ENCODE data around the gene ATOX1. TPM values are rescaled to one million over a fixed set of nuclear protein-coding genes. Genes with fewer than 3 reads are reported as not detected.

Gene ATOX1
- total and polyA plus RNA-seq, 2 donors from 2014 or later, result 83.2 to 611 TPM

DNA sequence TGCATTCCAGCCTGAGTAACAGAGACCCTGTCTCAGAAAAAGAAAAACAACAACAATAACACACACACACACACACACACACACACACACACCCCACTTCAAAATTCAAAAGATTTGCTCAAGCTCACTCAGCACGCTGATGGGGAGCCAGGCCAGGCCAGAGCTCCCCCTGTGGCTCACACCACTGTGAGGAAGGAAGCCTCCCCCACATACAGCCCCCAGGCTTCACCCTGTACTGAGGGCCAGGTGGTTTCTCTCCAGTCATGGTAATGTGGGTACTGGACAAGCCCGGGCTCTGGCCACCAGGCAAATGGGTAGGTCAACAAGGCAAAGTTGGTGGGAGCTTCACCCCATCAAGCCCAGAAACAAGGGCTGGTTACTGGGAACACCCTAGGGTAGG, 19.0 kb downstream of the ATOX1 start:
- FAIRE-seq (no peak), DNase-seq (peak in 4 of 5 donors; percentile 56 to 70 (median 60))
- intact Hi-C loops (cut with DNase I), result no loop called here
- no peak overlapping the region for H3K9ac ChIP-seq (ENCODE audit: low read length in 3 of 3)
- H3K4me3 ChIP-seq (ENCODE audit: low read length in 3 of 3), result no peak overlapping the region
- H3K4me1 ChIP-seq (ENCODE audit: control insufficient read depth in 2 of 3, insufficient read depth in 2 of 3, low read depth in 1 of 3, low read length in 3 of 3), result peaks cover 0 to 2% (median 0%) of the 10 kb centered on the region in 3 donors
- peak overlapping the region in 1 of 2 donors; percentile 24 for H3K27ac ChIP-seq (ENCODE audit: low read depth in 2 of 2, low read length in 2 of 2)
- TF ChIP-seq, protein P1, sequence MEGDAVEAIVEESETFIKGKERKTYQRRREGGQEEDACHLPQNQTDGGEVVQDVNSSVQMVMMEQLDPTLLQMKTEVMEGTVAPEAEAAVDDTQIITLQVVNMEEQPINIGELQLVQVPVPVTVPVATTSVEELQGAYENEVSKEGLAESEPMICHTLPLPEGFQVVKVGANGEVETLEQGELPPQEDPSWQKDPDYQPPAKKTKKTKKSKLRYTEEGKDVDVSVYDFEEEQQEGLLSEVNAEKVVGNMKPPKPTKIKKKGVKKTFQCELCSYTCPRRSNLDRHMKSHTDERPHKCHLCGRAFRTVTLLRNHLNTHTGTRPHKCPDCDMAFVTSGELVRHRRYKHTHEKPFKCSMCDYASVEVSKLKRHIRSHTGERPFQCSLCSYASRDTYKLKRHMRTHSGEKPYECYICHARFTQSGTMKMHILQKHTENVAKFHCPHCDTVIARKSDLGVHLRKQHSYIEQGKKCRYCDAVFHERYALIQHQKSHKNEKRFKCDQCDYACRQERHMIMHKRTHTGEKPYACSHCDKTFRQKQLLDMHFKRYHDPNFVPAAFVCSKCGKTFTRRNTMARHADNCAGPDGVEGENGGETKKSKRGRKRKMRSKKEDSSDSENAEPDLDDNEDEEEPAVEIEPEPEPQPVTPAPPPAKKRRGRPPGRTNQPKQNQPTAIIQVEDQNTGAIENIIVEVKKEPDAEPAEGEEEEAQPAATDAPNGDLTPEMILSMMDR (IDR thresholded peaks at IDR 0.05; ENCODE audit: borderline replicate concordance, extremely low read depth, insufficient read depth), result no peak
- no peaks in the 10 kb centered on the region for H3K9me3 ChIP-seq (ENCODE audit: control insufficient read depth in 2 of 3, insufficient read depth in 1 of 3, low read length in 3 of 3)
- no peaks in the 10 kb centered on the region for H3K27me3 ChIP-seq (ENCODE audit: control insufficient read depth, insufficient read depth, low read length)
- peaks cover 0 to 4% (median 0%) of the 10 kb centered on the region in 3 donors for H3K36me3 ChIP-seq (ENCODE audit: control insufficient read depth in 2 of 3, insufficient read depth in 3 of 3, low read length in 3 of 3)

DNA sequence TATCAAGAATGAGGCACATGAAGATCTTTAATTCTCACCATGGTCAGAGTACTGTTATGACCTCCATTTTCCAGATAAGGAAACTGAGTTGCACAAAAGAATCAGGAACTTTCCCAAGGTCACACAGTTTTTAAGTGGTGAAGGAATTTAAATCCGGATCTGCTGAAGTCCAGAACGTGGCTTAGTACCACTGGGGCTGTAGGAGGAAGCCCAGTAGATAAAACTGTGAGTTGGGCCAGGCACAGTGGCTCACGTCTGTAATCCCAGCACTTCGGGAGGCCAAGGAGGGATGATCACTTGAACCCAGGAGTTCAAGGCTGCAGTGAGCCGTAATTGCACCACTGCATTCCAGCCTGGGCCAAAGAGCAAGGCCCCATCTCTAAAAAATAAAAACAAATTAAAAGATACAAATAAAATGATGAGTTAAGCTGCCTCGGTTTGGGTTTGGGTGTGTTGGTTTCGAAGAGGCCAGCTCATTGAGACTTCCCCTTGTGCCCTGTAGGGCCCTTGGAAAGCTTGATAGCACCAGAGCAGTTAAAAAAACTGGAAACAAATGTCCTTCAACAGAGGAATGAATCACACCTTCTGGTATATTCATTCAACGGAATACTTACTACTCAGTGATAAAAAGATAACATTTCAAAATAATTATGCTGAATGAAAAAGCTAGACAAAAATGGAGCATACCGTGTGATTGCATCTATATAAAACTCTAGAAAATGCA, 20.1 kb downstream of the ATOX1 start:
- Histone ChIP-seq H3K4me1 (ENCODE audit: control insufficient read depth in 2 of 3, insufficient read depth in 2 of 3, low read depth in 1 of 3, low read length in 3 of 3) (peaks cover 0 to 2% (median 0%) of the 10 kb centered on the region in 3 donors), H3K9ac (ENCODE audit: low read length in 3 of 3) (no peak overlapping the region), H3K27ac (ENCODE audit: low read depth in 2 of 2, low read length in 2 of 2) (no peak overlapping the region), H3K27me3 (ENCODE audit: control insufficient read depth, insufficient read depth, low read length) (no peaks in the 10 kb centered on the region), H3K9me3 (ENCODE audit: control insufficient read depth in 2 of 3, insufficient read depth in 1 of 3, low read length in 3 of 3) (no peaks in the 10 kb centered on the region), H3K36me3 (ENCODE audit: control insufficient read depth in 2 of 3, insufficient read depth in 3 of 3, low read length in 3 of 3) (no peaks in the 10 kb centered on the region), H3K4me3 (ENCODE audit: low read length in 3 of 3) (no peak overlapping the region)
- no peak for FAIRE-seq
- intact Hi-C loops (cut with DNase I), result no loop called here
- DNase-seq, result no peak
- TF ChIP-seq, protein P1 (IDR thresholded peaks at IDR 0.05; ENCODE audit: borderline replicate concordance, extremely low read depth, insufficient read depth), result no peak

DNA sequence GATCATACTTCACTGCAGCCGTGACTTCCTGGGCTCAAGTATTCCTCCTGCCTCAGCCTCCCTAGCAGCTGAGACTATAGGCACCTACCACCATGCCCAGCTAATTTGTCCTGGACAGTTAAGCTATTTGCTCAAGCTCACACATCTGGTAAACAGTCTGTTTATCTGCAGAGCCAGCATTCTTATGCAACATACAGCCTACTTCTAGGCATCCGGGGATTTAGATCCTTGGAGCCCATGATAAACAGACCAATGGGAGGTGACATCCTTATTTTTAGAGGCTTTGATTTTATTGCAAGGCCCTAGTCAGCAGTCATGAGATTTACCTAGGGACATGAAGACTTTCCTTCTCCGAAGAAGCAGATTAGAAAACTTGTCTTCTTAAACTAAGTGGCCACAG, 21.0 kb downstream of the ATOX1 start:
- Histone ChIP-seq H3K36me3 (ENCODE audit: control insufficient read depth in 2 of 3, insufficient read depth in 3 of 3, low read length in 3 of 3) (no peaks in the 10 kb centered on the region), H3K4me3 (ENCODE audit: low read length in 3 of 3) (no peak overlapping the region), H3K4me1 (ENCODE audit: control insufficient read depth in 2 of 3, insufficient read depth in 2 of 3, low read depth in 1 of 3, low read length in 3 of 3) (peaks cover 0 to 2% (median 0%) of the 10 kb centered on the region in 3 donors), H3K9me3 (ENCODE audit: control insufficient read depth in 2 of 3, insufficient read depth in 1 of 3, low read length in 3 of 3) (no peaks in the 10 kb centered on the region), H3K27me3 (ENCODE audit: control insufficient read depth, insufficient read depth, low read length) (no peaks in the 10 kb centered on the region), H3K9ac (ENCODE audit: low read length in 3 of 3) (no peak overlapping the region), H3K27ac (ENCODE audit: low read depth in 2 of 2, low read length in 2 of 2) (no peak overlapping the region)
- TF ChIP-seq, protein P1 (IDR thresholded peaks at IDR 0.05; ENCODE audit: borderline replicate concordance, extremely low read depth, insufficient read depth), result no peak
- intact Hi-C loops (cut with DNase I), result no loop called here
- no peak for FAIRE-seq
- DNase-seq, result no peak

Data from kidney (tissue), 14 donors.